ENCODE measurements around the gene NLRC4. TPM values are rescaled to one million over a fixed set of nuclear protein-coding genes. Genes with fewer than 3 reads are reported as not detected.
"Not testable (repeated sequence)": the region's sequence is repeated elsewhere in the genome, so short reads cannot be mapped to it uniquely, and the experiment has no call there.

NLRC4 gene
- total RNA-seq, 6 experiments from 2014 or later: 0.56 to 1.9 (median 0.81) TPM

GRCh38 chr2:32277674-32278477 is 13.2 kb upstream of the NLRC4 start, which contains the start of gene YIPF4:
YIPF4 (plus strand) TSS chr2:32277904; CDS start chr2:32278156, 252 bp downstream.
- TF ChIP-seq POLR2A (IDR thresholded peaks at IDR 0.05) (peak; percentile 44), CTCF (IDR thresholded peaks at IDR 0.05) (no peak)
- H3K9me3 ChIP-seq: no peaks in the 10 kb centered on the region
- peak within 1 kb of the TSS; percentile 84 to 89 (median 87) for H3K27ac ChIP-seq
- no peaks in the 10 kb centered on the region for H3K27me3 ChIP-seq
- peak within 1 kb of the TSS; percentile 80 to 99 (median 95) for H3K4me3 ChIP-seq
- intact Hi-C loops (cut with DNase I): no loop called here
- no peaks in the 10 kb centered on the region for H3K4me1 ChIP-seq
- ATAC-seq: peak; percentile 99 to 100 (median 99)
- DNase-seq: peak; percentile 82 to 88 (median 84)
- WGBS (ENCODE audit: insufficient coverage, low coverage, low lambda C conversion rate, missing lambda C conversion rate): 0% methylated on average over 16 of the region's 59 CpGs
- no peaks in the 10 kb centered on the region for H3K36me3 ChIP-seq

GRCh38 chr2:32277363-32277673 is 12.6 kb upstream of the NLRC4 start:
- TF ChIP-seq CTCF (IDR thresholded peaks at IDR 0.05) (no peak), POLR2A (IDR thresholded peaks at IDR 0.05) (no peak)
- ATAC-seq: no peak
- WGBS (ENCODE audit: insufficient coverage, low coverage, low lambda C conversion rate, missing lambda C conversion rate): 50% methylated on average over 5 of the region's 5 CpGs

GRCh38 chr2:32275790-32276189 is 11.1 kb upstream of the NLRC4 start:
- H3K27me3 ChIP-seq; H3K4me1 ChIP-seq; DNase-seq; H3K27ac ChIP-seq; intact Hi-C loops (cut with DNase I); H3K4me3 ChIP-seq; ATAC-seq; H3K36me3 ChIP-seq; H3K9me3 ChIP-seq: not testable (repeated sequence)
- 71% methylated on average over 3 of the region's 7 CpGs for WGBS (ENCODE audit: insufficient coverage, low coverage, low lambda C conversion rate, missing lambda C conversion rate)

More at GRCh38 chr2:32277363-32277673, 12.6 kb upstream of the NLRC4 start:
- H3K4me1 ChIP-seq: no peaks in the 10 kb centered on the region
- peak overlapping the region; percentile 80 to 99 (median 95) for H3K4me3 ChIP-seq
- H3K36me3 ChIP-seq: no peaks in the 10 kb centered on the region
- no peaks in the 10 kb centered on the region for H3K9me3 ChIP-seq
- H3K27me3 ChIP-seq: no peaks in the 10 kb centered on the region
- DNase-seq: no peak
- intact Hi-C loops (cut with DNase I): no loop called here
- H3K27ac ChIP-seq: peak overlapping the region; percentile 84 to 89 (median 87)

DNA sequence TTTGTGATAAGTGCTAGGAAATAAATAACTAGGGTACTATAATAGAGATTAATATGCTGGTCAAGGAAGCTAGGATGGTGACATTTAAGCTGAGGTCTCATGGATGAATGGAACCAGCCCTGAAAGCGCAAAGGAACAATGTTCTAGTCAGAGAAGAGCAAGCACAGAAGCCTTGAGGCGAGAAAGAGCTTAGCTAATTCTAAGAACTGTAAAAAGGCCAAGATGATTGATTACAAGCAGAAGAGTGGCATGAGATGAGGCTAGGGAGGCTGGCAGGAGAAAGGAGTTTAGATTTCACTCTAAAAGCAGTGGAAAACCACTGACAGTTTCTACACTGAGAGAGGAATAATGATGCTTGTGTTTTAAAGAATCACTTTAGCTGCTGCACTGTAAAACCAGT is 9.6 kb upstream of the NLRC4 start:
- Histone ChIP-seq H3K4me1 (no peaks in the 10 kb centered on the region), H3K27ac (no peak overlapping the region), H3K36me3 (no peaks in the 10 kb centered on the region), H3K9me3 (no peaks in the 10 kb centered on the region), H3K4me3 (no peak overlapping the region), H3K27me3 (no peaks in the 10 kb centered on the region)
- intact Hi-C loops (cut with DNase I): no loop called here
- 81% methylated on average over 2 of the region's 2 CpGs for WGBS (ENCODE audit: insufficient coverage, low coverage, low lambda C conversion rate, missing lambda C conversion rate)
- TF ChIP-seq CTCF (IDR thresholded peaks at IDR 0.05) (no peak), POLR2A (IDR thresholded peaks at IDR 0.05) (no peak)
- no peak for ATAC-seq
- DNase-seq: no peak

- no peak for ATAC-seq
Observed at GRCh38 chr2:32272279-32272678, 7.6 kb upstream of the NLRC4 start.

More at GRCh38 chr2:32272279-32272678, 7.6 kb upstream of the NLRC4 start:
- TF ChIP-seq POLR2A (IDR thresholded peaks at IDR 0.05): no peak
- TF ChIP-seq CTCF (IDR thresholded peaks at IDR 0.05): no peak
- Histone ChIP-seq H3K9me3 (no peaks in the 10 kb centered on the region), H3K27me3 (no peaks in the 10 kb centered on the region), H3K27ac (no peak overlapping the region), H3K4me1 (no peaks in the 10 kb centered on the region), H3K36me3 (no peaks in the 10 kb centered on the region), H3K4me3 (no peak overlapping the region)
- intact Hi-C loops (cut with DNase I): no loop called here
- DNase-seq: no peak
- WGBS (ENCODE audit: insufficient coverage, low coverage, low lambda C conversion rate, missing lambda C conversion rate): 41% methylated on average over 3 of the region's 3 CpGs

All from right lobe of liver (tissue), 6 donors.